ENCODE measurements around the gene CDKN2B-AS1.

Gene CDKN2B-AS1

DNA sequence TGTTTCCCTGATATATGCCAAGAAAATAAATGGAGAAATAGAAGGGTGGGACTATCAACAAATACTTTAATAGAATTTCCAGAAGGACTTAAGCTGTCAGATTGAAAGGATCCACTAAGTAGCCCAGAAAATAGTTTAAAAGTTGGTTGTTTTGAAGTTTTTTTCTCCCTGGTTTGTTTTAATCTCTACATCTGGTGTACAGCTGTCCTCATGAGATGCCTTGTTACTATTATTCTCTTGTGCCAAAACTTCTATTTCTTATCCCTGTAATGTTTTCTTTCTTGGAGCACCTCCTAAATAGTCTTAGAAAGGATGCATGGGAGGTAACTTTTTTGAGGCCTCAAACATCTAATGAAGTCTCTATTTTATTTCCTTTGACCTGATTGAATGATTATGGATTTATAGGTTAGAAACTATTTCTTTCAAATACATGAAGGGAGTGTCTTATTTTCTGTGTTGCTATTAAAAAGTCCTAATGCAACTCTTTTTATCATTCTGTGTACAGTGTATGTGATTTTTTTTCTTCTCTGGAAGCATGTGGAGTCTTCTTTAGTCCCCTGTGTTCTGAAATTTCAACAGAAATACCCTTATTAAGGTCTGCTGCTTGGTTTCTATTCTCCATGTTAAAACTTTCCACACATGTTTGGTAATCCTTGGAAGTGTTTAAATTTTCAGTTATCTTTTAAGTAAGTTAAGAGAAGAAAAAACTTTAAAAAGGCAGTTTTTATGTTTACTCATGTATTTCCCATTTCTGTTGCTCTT lies 154.5 kb downstream of the CDKN2B-AS1 start:
- no peak for DNase-seq

DNA sequence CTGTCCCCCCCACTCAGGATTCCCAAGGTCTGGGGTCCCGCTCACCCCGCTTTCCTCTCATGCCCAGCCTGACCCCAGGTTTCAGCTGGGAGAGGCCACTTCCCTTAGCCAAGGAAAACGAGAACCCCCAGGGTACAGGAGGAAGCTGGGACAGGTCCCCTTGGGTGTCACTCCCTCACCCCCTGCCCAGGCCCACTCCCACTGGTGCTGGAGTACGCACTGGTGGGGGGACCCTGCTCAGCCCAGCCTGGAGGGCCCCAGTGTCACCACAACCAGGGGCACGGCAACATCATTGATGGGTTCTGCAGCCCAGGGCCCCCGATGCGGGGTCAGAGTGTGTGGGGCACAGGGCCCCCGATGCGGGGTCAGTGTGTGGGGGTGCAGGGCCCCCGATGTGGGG lies 159.5 kb downstream of the CDKN2B-AS1 start:
- no peak for DNase-seq

DNA sequence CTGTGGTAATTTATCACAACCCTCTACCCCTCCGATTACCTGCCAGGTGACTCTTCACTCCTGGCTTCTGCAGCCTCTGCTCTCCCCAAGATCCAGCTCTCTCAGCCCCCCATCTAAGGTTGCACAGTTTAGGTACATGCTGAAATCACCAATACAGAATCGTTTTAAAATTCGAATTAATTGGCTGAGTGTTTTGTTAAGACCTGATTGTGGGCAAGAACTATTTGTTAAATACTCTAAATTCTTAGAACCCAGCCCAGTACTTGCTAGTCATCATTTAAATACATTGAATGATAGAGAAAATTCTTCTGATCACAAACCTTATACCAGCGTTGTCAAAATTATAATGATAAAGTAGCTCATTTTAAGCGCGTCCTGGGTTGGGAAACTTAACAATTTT lies 162.0 kb downstream of the CDKN2B-AS1 start:
- DNase-seq: no peak

DNA sequence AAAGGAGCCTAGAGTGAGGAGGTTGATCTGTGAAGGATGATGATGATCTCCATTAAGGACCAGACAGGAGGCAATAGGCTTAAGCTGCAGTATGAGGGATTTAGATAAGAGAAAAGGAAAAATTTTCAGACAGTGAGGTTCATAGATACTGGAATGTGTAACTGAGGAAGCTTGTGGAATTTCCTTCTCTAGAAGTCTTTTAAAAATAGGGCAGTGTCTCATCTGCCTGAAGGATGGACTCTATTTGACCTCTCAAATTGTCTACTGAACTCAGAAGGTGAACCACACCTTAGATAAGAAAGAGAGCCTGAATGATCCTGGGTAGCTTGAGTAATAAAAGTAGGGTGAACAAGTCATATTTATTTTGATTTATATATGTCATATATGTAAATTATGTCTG lies 162.7 kb downstream of the CDKN2B-AS1 start:
- no peak for DNase-seq

- no peak for DNase-seq
Observed at GRCh38 chr9:22157828-22158227, 163.2 kb downstream of the CDKN2B-AS1 start.

DNA sequence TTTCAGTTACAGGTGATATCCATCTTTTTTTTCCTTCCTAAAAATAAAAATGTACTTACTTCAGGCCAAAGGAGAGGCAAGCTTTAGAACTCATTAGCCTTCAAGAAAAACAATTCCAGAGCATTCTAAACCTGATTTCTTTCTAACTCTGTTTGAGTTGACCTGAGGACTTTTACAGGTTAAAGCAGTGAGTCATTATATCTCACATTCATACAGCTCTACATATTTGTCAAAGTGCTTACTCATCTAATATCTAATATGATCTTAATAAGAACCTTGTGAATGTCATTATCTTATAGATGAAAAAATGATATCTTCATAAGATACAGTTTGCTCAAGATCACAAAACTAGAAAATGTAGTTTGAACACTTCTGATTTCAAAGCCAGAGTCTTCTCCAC lies 163.7 kb downstream of the CDKN2B-AS1 start:
- DNase-seq: no peak

DNA sequence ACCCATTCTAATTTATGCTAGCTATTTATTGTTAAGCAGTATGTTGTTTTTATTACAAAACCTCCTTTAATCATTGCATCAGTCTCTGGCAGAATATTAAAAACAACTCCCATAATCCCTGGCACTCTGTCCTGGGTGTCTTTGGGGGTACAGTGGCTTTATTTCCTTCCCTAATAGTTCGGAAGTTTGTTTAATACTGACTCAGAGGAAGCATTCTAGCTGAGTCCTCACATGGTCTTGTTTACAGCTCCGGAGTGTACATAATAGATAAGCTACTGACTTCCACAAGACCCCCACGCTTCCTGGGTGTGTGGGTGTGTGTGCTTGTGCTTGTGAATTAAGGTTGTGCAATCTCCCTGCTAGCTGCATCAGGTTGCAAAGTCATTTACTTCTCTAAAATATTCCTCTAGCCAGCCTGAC lies 164.3 kb downstream of the CDKN2B-AS1 start:
- peak in 6 of 56 donors; percentile 1 to 27 (median 10) for DNase-seq

DNA sequence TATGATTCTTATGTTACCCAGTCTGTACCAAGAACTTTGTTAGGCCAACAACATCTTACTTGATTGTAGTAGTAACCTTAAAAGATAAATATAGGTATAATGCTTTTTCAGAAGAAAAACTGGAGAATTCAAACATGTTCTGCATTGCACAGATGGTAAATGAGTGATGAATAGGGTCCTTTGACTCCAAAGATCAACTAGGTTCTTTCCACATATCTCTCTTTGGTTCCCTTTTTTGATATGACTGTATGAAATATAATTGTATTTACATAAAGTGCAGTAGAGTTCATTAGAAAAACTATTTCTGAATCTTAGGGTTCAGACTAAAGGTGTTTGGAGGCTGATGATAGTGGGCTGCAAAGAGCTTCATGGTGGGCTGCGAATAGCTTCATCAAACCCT lies 165.0 kb downstream of the CDKN2B-AS1 start:
- DNase-seq: no peak

GRCh38 chr9:22160221-22160620 lies 165.6 kb downstream of the CDKN2B-AS1 start:
- DNase-seq: no peak

GRCh38 chr9:22165144-22165543 lies 170.6 kb downstream of the CDKN2B-AS1 start:
- DNase-seq: no peak

DNA sequence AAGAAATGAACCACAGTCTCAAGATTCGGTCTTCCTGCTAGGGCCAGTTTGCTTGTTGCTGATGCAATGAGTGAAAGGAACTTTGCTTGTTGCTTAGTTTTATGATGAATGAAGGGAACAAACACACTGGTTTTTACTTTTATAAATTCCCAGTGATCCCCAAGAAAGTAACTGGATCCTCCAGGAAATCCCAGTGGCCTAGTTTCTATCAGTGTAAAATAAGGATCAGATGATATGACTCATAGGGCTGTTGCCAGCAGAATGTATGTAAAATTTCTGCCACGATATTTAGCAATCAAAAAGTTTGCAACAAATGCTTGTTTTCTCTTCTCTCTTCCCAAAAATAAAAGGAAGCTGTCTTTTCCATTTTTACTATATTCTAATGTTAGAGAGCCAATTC lies 174.7 kb downstream of the CDKN2B-AS1 start:
- no peak for DNase-seq

GRCh38 chr9:22169727-22170503 lies 175.3 kb downstream of the CDKN2B-AS1 start:
- DNase-seq: no peak
